Endothelial cell of umbilical vein (primary cell): ENCODE measurements around the gene USP49. TPM values are rescaled to one million over a fixed set of nuclear protein-coding genes. Genes with fewer than 3 reads are reported as not detected.

Experiments
- BruUV-seq: library from RNA; stranded (reverse); fragments of 400-500 nt; replicated peaks from 2 replicates; lab custom pipeline; 2021; lab: Mats Ljungman, UMichigan
- CTCF ChIA-PET: fragments of 300-600, 350-600 bp; sonication (Branson Sonifier 250); formaldehyde crosslinking; loops from one replicate; lab custom pipeline; 2021; ENCODE audit warnings: antibody characterized with exemption, inconsistent platforms; lab: Charles Lee
- POLR2A ChIA-PET: fragments of 300-600, 350-600 bp; sonication (Branson Sonifier 250); formaldehyde crosslinking; loops from one replicate; lab custom pipeline; 2021; ENCODE audit warnings: antibody characterized with exemption, inconsistent platforms; lab: Charles Lee
- DNase-seq: peaks from one replicate; pipeline ENCODE4 v3.0.0-alpha.2; 2011; ENCODE audit warnings: low read depth, low spot score
- FAIRE-seq: peaks from 2 replicates; lab custom pipeline; 2011; peaks lifted over from hg19 to GRCh38; lab: Jason Lieb, UNC
- H2AFZ ChIP-seq: 2 replicates; pipeline ENCODE4 v1.6.0; 2012; ENCODE audit warnings: low read depth, low read length, control low read depth, inconsistent platforms
- H3K27ac ChIP-seq: 2 replicates; pipeline ENCODE4 v1.5.1; 2011; ENCODE audit warnings: low read depth, mild to moderate bottlenecking, control low read depth, low read length, moderate library complexity; ENCODE audit not compliant: insufficient read depth
- H3K27me3 ChIP-seq, 2 experiments: 2 replicates each; pipeline versions ENCODE4 v1.6.0 to v1.6.1; 2011; ENCODE audit warnings: low read length in 2 of 2, mixed read lengths in 1 of 2; ENCODE audit not compliant: control insufficient read depth in 2 of 2, insufficient read depth in 2 of 2
- H3K36me3 ChIP-seq, 2 experiments: 2 replicates in 1 of 2; 3 replicates in 1 of 2; pipeline ENCODE4 v1.5.1; 2011; ENCODE audit warnings: low read length in 2 of 2, mild to moderate bottlenecking in 1 of 2, moderate library complexity in 1 of 2; ENCODE audit not compliant: control insufficient read depth in 2 of 2, insufficient read depth in 2 of 2; ENCODE audit errors: extremely low read depth in 1 of 2
- H3K4me1 ChIP-seq: 3 replicates; pipeline ENCODE4 v1.5.1; 2011; ENCODE audit warnings: mild to moderate bottlenecking, low read length; ENCODE audit not compliant: control insufficient read depth, insufficient read depth; ENCODE audit errors: extremely low read depth
- H3K4me2 ChIP-seq: 2 replicates; pipeline ENCODE4 v1.6.1; 2011; ENCODE audit warnings: low read length, control low read depth, mixed read lengths; ENCODE audit not compliant: insufficient read depth
- H3K4me3 ChIP-seq, 3 experiments: fragments of 200-600 bp in 1 of 3; sonication (generic), shearing (Covaris generic) in 1 of 3; replicated peaks in 1 of 3; 2 replicates each; pipeline ENCODE4 v1.5.1; 2011 to 2016; ENCODE audit warnings: control low read depth in 3 of 3, low read length in 3 of 3, mild to moderate bottlenecking in 2 of 3, inconsistent platforms in 1 of 3, low read depth in 1 of 3, moderate library complexity in 1 of 3; ENCODE audit not compliant: insufficient read depth in 1 of 3
- H3K79me2 ChIP-seq: 2 replicates; pipeline ENCODE4 v1.6.0; 2012; ENCODE audit warnings: low read length, inconsistent platforms; ENCODE audit not compliant: control insufficient read depth, insufficient read depth
- H3K9ac ChIP-seq: replicated peaks from 2 replicates; pipeline ENCODE3; 2011; ENCODE audit warnings: low read length, control low read depth; ENCODE audit not compliant: insufficient read depth; ENCODE audit errors: extremely low read depth
- H3K9me1 ChIP-seq: replicated peaks from 3 replicates; pipeline ENCODE4 v1.6.0; 2011; ENCODE audit warnings: mild to moderate bottlenecking, low read length; ENCODE audit not compliant: control insufficient read depth, insufficient read depth; ENCODE audit errors: extremely low read depth
- H3K9me3 ChIP-seq: replicated peaks from 2 replicates; pipeline ENCODE4 v1.5.1; 2012; ENCODE audit warnings: low read length, inconsistent platforms; ENCODE audit not compliant: control insufficient read depth, insufficient read depth
- H4K20me1 ChIP-seq: replicated peaks from 2 replicates; pipeline ENCODE3; 2011; ENCODE audit warnings: mild to moderate bottlenecking, low read length; ENCODE audit not compliant: control insufficient read depth, insufficient read depth; ENCODE audit errors: extremely low read depth
- EZH2 ChIP-seq: IDR thresholded peaks from 2 replicates; pipeline ENCODE4 v1.6.1; 2012; ENCODE audit warnings: borderline replicate concordance, low read depth, mild to moderate bottlenecking, moderate library complexity, low read length, inconsistent platforms; ENCODE audit not compliant: severe bottlenecking
- FOS ChIP-seq: IDR thresholded peaks from 2 replicates; pipeline ENCODE4 v1.6.1; 2011; ENCODE audit warnings: mild to moderate bottlenecking, low read length, moderate library complexity, borderline replicate concordance; ENCODE audit not compliant: insufficient read depth
- GATA2 ChIP-seq: IDR thresholded peaks from 2 replicates; pipeline ENCODE4 v1.7.0; 2011; ENCODE audit warnings: low read depth, mild to moderate bottlenecking, moderate library complexity, mixed read lengths, low read length; ENCODE audit not compliant: insufficient read length, insufficient read depth
- MYC ChIP-seq: IDR thresholded peaks from one replicate; pipeline ENCODE4 v1.6.1; 2011; ENCODE audit warnings: mild to moderate bottlenecking, low read depth, low read length
- POLR2A ChIP-seq: IDR thresholded peaks from 2 replicates; pipeline ENCODE4 v1.6.1; 2012; ENCODE audit warnings: low read depth, mild to moderate bottlenecking, control low read depth, low read length
- POLR2AphosphoS5 ChIP-seq: IDR thresholded peaks from 2 replicates; pipeline ENCODE4 v1.6.1; 2012; ENCODE audit warnings: low read depth, mild to moderate bottlenecking, control low read depth, low read length, moderate library complexity; ENCODE audit not compliant: insufficient read depth
- dilution Hi-C: fragments of 300-500 bp; cut with MboI; formaldehyde crosslinking; loops from one replicate; pipeline ENCODE4 v1.15.0; 2019; ENCODE audit warnings: low sequenced_read_pairs; ENCODE audit not compliant: extremely low pct_ligation_motif_present
- intact Hi-C: fragments of 100-400 bp; cut with micrococcal nuclease; formaldehyde crosslinking; loops from one replicate; pipeline ENCODE4 v1.10.0; 2022
- polyA plus RNA-seq, 4 experiments: library from polyadenylated mRNA; depleted of rRNA in 3 of 4; stranded (reverse) in 3 of 4; unstranded in 1 of 4; fragments of >200 nt; gene quantifications; 2 replicates each; pipeline versions ENCODE4 v1.2.1 to v1.2.3, GENCODE V29; 2011 to 2012; ENCODE audit warnings: missing spikeins in 1 of 4
- total RNA-seq: library from RNA; stranded (reverse); gene quantifications from 2 replicates; pipeline ENCODE4 v1.2.3, GENCODE V29; 2021
- TF ChIP-seq, protein P1 (sequence below), 2 donors: IDR thresholded peaks; 1 replicate in 1 of 2; 2 replicates in 1 of 2; pipeline ENCODE4 v1.5.1; 2011; ENCODE audit warnings: low read length in 2 of 2, mild to moderate bottlenecking in 2 of 2, moderate library complexity in 2 of 2, control low read depth in 1 of 2, inconsistent platforms in 1 of 2, low read depth in 1 of 2; ENCODE audit not compliant: insufficient read depth in 1 of 2; ENCODE audit errors: extremely low read depth in 1 of 2
- TF ChIP-seq, protein P2 (sequence below): IDR thresholded peaks from 2 replicates; pipeline ENCODE4 v1.6.1; 2011; ENCODE audit not compliant: insufficient read depth, insufficient read length

The USP49 gene
- total and polyA plus RNA-seq, 2 donors (not counting 3 experiments of a cell fraction or from before 2014, with no cell fraction given) = 2.4 to 4.1 TPM

DNA sequence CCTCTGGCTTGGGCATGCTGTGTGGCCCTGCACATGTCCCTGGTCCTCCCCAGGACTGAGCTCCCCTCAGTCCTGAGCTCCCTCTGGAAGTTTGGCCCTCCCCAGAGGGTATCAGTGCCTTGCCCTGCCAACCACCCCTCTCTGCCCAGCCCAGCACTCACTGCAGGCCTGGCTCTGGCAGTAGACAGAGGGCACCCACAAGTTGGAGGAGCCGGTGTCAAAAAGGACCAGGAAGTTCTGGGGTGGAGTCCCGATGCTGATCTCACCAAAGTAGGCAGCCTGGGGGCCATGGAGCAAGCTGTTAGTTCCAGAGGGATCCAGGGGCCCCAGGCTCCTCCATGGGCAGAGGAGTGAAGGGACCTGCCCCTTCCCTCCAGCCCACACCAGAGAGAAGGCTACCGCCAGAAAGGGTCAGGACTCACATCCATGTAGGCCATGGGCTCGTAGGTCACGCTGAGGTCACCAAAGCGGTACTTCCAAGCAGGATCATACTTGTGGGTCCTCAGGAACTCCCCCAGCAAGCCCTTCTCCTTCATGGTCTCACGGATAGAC lies 150.9 kb downstream of the USP49 start:
- Histone ChIP-seq H3K79me2 (no peaks in the 10 kb centered on the region), H3K9me3 (no peaks in the 10 kb centered on the region), H3K4me3 (no peak overlapping the region), H3K36me3 (no peaks in the 10 kb centered on the region), H3K4me2 (no peak overlapping the region), H3K4me1 (no peaks in the 10 kb centered on the region), H3K9ac (no peak overlapping the region), H3K27me3 (peaks cover 0 to 3% of the 10 kb centered on the region in 2 experiments), H3K9me1 (no peaks in the 10 kb centered on the region), H4K20me1 (no peaks in the 10 kb centered on the region), H3K27ac (no peak overlapping the region), H2AFZ (no peak overlapping the region)
- DNase-seq (no peak), FAIRE-seq (no peak)
- ChIA-PET CTCF (no interaction called here), POLR2A (no interaction called here)
- dilution Hi-C loops (no loop called here), intact Hi-C loops (no loop called here)
- TF ChIP-seq MYC (no peak), EZH2 (no peak), FOS (no peak), GATA2 (no peak), POLR2A (no peak), POLR2AphosphoS5 (no peak)
- TF ChIP-seq, protein P1, sequence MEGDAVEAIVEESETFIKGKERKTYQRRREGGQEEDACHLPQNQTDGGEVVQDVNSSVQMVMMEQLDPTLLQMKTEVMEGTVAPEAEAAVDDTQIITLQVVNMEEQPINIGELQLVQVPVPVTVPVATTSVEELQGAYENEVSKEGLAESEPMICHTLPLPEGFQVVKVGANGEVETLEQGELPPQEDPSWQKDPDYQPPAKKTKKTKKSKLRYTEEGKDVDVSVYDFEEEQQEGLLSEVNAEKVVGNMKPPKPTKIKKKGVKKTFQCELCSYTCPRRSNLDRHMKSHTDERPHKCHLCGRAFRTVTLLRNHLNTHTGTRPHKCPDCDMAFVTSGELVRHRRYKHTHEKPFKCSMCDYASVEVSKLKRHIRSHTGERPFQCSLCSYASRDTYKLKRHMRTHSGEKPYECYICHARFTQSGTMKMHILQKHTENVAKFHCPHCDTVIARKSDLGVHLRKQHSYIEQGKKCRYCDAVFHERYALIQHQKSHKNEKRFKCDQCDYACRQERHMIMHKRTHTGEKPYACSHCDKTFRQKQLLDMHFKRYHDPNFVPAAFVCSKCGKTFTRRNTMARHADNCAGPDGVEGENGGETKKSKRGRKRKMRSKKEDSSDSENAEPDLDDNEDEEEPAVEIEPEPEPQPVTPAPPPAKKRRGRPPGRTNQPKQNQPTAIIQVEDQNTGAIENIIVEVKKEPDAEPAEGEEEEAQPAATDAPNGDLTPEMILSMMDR (IDR thresholded peaks at IDR 0.05; ENCODE audit: extremely low read depth in 1 of 2, insufficient read depth in 1 of 2, low read depth in 1 of 2, low read length in 2 of 2) = no peak
- TF ChIP-seq, protein P2, sequence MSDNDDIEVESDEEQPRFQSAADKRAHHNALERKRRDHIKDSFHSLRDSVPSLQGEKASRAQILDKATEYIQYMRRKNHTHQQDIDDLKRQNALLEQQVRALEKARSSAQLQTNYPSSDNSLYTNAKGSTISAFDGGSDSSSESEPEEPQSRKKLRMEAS = no peak
- no TSS peak for BruUV-seq
